Sigmoid colon (tissue), 7 donors: ENCODE measurements around the gene ETV6. TPM values are rescaled to one million over a fixed set of nuclear protein-coding genes. Genes with fewer than 3 reads are reported as not detected.

Source experiments
- DNase-seq: peaks from one replicate; pipeline ENCODE4 v3.0.0-alpha.2; 2019
- H3K27ac ChIP-seq, 4 donors: fragments of 200-600 bp; sonication (generic); one replicate each; pipeline ENCODE4 v1.5.1; 2016 to 2019; ENCODE audit warnings: mild to moderate bottlenecking in 1 of 4
- H3K27me3 ChIP-seq, 3 donors: fragments of 200-600 bp; sonication (generic); one replicate each; pipeline ENCODE4 v1.5.1; 2019; ENCODE audit warnings: mild to moderate bottlenecking in 1 of 3
- H3K36me3 ChIP-seq, 4 donors: fragments of 200-600 bp; sonication (generic); one replicate each; pipeline ENCODE4 v1.5.1; 2016 to 2019
- H3K4me1 ChIP-seq, 4 donors: fragments of 200-600 bp; sonication (generic); one replicate each; pipeline ENCODE4 v1.5.1; 2017 to 2019
- H3K4me3 ChIP-seq, 4 donors: fragments of 200-600 bp; sonication (generic); one replicate each; pipeline ENCODE4 v1.5.1; 2017 to 2019; ENCODE audit warnings: mild to moderate bottlenecking in 2 of 4, moderate library complexity in 1 of 4
- H3K9me3 ChIP-seq, 4 donors: fragments of 200-600 bp in 3 of 4; sonication (generic) in 3 of 4; one replicate each; pipeline versions ENCODE4 v1.5.1 to v1.6.1; 2013 to 2019
- EP300 ChIP-seq, 4 donors: sonication (generic); formaldehyde crosslinking; IDR thresholded peaks; one replicate each; pipeline ENCODE4 v1.6.1; 2017; ENCODE audit warnings: antibody characterized with exemption in 4 of 4
- POLR2A ChIP-seq, 2 donors: fragments of 450-650 bp; IDR thresholded peaks; one replicate each; pipeline ENCODE4 v1.6.1; 2016; ENCODE audit warnings: antibody characterized with exemption in 2 of 2, mild to moderate bottlenecking in 2 of 2, moderate library complexity in 2 of 2
- POLR2AphosphoS5 ChIP-seq, 4 donors: sonication (generic); formaldehyde crosslinking; IDR thresholded peaks; one replicate each; pipeline ENCODE4 v1.6.1; 2017; ENCODE audit warnings: antibody characterized with exemption in 4 of 4
- WGBS, 2 donors: extraction: QIAGEN DNeasy Blood & Tissue Kit; methylation state at CpG; one replicate each; pipeline ENCODE4 v1.1.7; 2013; 5-methylcytosine and 5-hydroxymethylcytosine counted together
- intact Hi-C: fragments of 100-400 bp; cut with DNase I; formaldehyde crosslinking; loops from one replicate; pipeline ENCODE4 v1.15.1; 2023
- polyA plus RNA-seq, 3 donors: library from polyadenylated mRNA; stranded (reverse); fragments of 200-250 nt; gene quantifications; one replicate each; pipeline ENCODE4 v1.2.3, GENCODE V29; 2013
- total RNA-seq, 4 donors: library from RNA; depleted of rRNA; stranded (reverse); fragments of >200 nt; gene quantifications; one replicate each; pipeline ENCODE4 v1.1.0, GENCODE V29; 2016
- TF ChIP-seq, protein P1 (sequence below), 4 experiments: fragments of 450-650 bp in 3 of 4; fragments of 200-600 bp in 1 of 4; IDR thresholded peaks; one replicate each; pipeline ENCODE4 v1.5.1; 2016 to 2019; ENCODE audit warnings: antibody characterized with exemption in 4 of 4, mild to moderate bottlenecking in 3 of 4, moderate library complexity in 2 of 4
- donor health status: healthy with polysubstance abuse.
- donor health status: Bipolar disorder and iron deficiency.
- donor health status: healthy.

ETV6 gene
- total and polyA plus RNA-seq, 7 donors: 8.4 to 35.2 (median 16.3) TPM

DNA sequence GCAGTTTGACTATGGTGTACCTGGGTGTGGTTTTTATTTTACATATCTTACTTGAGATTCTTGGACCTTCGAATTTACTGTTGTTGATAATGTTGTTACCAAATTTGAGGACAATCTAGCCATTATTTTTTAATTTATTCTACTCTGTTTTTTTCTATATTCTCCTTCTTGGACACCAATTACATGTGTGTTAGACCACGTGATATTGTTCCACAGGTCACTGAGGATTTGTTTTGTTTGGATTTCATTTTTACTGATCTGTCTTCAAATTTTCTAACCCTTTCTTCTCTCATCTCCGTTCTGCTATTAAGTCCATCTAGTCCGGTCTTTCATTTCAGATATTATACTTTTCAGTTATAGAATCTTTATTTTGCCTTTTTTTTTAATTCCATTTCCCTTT lies 216.3 kb downstream of the ETV6 start:
- intact Hi-C loops: no loop called here
- Histone ChIP-seq H3K4me1 (peaks cover 0 to 40% (median 38%) of the 10 kb centered on the region in 4 donors), H3K36me3 (peaks cover 5 to 26% (median 15%) of the 10 kb centered on the region in 4 donors), H3K27me3 (no peaks in the 10 kb centered on the region), H3K4me3 (no peak overlapping the region), H3K27ac (peak overlapping the region in 3 of 4 donors; percentile 31 to 88 (median 64)), H3K9me3 (peaks cover 3 to 8% (median 8%) of the 10 kb centered on the region in 4 donors)
- DNase-seq: no peak
- WGBS, 2 donors: 97% methylated on average over 4 of the region's 4 CpGs
- TF ChIP-seq POLR2A (IDR thresholded peaks at IDR 0.05): no peak
- TF ChIP-seq, protein P1, sequence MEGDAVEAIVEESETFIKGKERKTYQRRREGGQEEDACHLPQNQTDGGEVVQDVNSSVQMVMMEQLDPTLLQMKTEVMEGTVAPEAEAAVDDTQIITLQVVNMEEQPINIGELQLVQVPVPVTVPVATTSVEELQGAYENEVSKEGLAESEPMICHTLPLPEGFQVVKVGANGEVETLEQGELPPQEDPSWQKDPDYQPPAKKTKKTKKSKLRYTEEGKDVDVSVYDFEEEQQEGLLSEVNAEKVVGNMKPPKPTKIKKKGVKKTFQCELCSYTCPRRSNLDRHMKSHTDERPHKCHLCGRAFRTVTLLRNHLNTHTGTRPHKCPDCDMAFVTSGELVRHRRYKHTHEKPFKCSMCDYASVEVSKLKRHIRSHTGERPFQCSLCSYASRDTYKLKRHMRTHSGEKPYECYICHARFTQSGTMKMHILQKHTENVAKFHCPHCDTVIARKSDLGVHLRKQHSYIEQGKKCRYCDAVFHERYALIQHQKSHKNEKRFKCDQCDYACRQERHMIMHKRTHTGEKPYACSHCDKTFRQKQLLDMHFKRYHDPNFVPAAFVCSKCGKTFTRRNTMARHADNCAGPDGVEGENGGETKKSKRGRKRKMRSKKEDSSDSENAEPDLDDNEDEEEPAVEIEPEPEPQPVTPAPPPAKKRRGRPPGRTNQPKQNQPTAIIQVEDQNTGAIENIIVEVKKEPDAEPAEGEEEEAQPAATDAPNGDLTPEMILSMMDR (IDR thresholded peaks at IDR 0.05): no peak
- no peak for TF ChIP-seq EP300 (IDR thresholded peaks at IDR 0.05)
- no peak for TF ChIP-seq POLR2AphosphoS5 (IDR thresholded peaks at IDR 0.05)

DNA sequence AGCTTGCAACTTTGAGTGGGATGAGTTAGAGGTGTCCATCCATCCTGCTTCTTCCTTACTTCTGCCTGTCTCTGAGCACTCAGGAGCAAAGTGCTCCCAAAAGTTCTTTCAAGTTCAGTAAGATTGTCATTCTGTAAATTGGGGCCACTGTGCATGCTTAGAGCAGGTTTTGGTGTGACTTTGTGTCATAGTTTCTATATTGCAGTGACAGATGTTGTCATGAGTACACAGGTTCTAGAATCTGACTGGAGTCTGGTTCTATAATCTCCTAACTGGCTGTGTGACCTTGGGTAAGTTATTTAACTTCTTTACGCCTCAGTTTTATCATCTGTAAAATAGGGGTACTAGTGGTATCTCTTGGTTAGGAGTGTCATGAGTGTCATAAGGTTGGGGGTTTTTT lies 218.6 kb downstream of the ETV6 start:
- Histone ChIP-seq H3K4me1 (peaks cover 0 to 33% (median 21%) of the 10 kb centered on the region in 4 donors), H3K27me3 (no peaks in the 10 kb centered on the region), H3K27ac (peak overlapping the region in 2 of 4 donors; percentile 15 to 64), H3K36me3 (peaks cover 5 to 41% (median 16%) of the 10 kb centered on the region in 4 donors), H3K9me3 (peaks cover 3 to 8% (median 8%) of the 10 kb centered on the region in 4 donors), H3K4me3 (no peak overlapping the region)
- intact Hi-C loops: no loop called here
- DNase-seq: no peak
- TF ChIP-seq POLR2AphosphoS5 (IDR thresholded peaks at IDR 0.05): no peak
- TF ChIP-seq, protein P1 (IDR thresholded peaks at IDR 0.05): no peak
- no peak for TF ChIP-seq EP300 (IDR thresholded peaks at IDR 0.05)
- TF ChIP-seq POLR2A (IDR thresholded peaks at IDR 0.05): no peak
- 96 to 97% methylated on average over 1 of the region's 1 CpG for WGBS, 2 donors

DNA sequence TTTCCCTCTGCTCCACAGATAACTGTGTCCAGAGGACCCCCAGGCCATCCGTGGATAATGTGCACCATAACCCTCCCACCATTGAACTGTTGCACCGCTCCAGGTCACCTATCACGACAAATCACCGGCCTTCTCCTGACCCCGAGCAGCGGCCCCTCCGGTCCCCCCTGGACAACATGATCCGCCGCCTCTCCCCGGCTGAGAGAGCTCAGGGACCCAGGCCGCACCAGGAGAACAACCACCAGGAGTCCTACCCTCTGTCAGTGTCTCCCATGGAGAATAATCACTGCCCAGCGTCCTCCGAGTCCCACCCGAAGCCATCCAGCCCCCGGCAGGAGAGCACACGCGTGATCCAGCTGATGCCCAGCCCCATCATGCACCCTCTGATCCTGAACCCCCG lies 219.9 kb downstream of the ETV6 start:
- Histone ChIP-seq H3K27me3 (no peaks in the 10 kb centered on the region), H3K9me3 (peaks cover 3 to 8% (median 8%) of the 10 kb centered on the region in 4 donors), H3K4me1 (peaks cover 0 to 19% (median 8%) of the 10 kb centered on the region in 4 donors), H3K27ac (no peak overlapping the region), H3K4me3 (no peak overlapping the region), H3K36me3 (peaks cover 5 to 41% (median 16%) of the 10 kb centered on the region in 4 donors)
- TF ChIP-seq, protein P1 (IDR thresholded peaks at IDR 0.05): no peak
- TF ChIP-seq POLR2AphosphoS5 (IDR thresholded peaks at IDR 0.05) (no peak), POLR2A (IDR thresholded peaks at IDR 0.05) (no peak), EP300 (IDR thresholded peaks at IDR 0.05) (no peak)
- intact Hi-C loops: no loop called here
- WGBS, 2 donors: 98% methylated on average over 18 of the region's 18 CpGs
- DNase-seq: no peak

DNA sequence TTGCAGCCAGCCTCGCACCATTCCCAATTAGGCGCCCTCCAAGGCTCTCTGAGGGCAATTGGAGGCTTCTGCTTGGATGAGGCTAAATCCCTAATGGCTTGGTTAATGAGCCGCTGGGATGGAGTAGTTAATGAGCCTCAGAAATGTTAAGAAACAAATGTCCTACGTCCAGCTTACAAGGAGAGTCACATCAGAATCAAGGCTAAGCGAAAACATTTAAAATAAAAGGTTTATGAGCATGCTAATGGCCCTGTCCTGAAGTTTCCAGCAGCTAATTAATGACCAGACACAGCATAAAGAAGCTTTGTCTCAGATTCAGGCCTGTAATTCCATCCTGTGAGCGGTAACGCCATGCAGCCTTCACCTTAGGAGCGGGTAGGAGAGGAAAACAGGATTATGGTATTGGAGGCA lies 220.6 kb downstream of the ETV6 start:
- DNase-seq: no peak
- Histone ChIP-seq H3K9me3 (peaks cover 3 to 8% (median 8%) of the 10 kb centered on the region in 4 donors), H3K4me1 (peaks cover 0 to 15% (median 5%) of the 10 kb centered on the region in 4 donors), H3K27me3 (no peaks in the 10 kb centered on the region), H3K4me3 (no peak overlapping the region), H3K36me3 (peaks cover 5 to 41% (median 16%) of the 10 kb centered on the region in 4 donors), H3K27ac (no peak overlapping the region)
- TF ChIP-seq EP300 (IDR thresholded peaks at IDR 0.05) (no peak), POLR2AphosphoS5 (IDR thresholded peaks at IDR 0.05) (no peak)
- TF ChIP-seq, protein P1 (IDR thresholded peaks at IDR 0.05): no peak
- intact Hi-C loops: no loop called here
- WGBS, 2 donors: 92 to 95% methylated on average over 8 of the region's 8 CpGs

DNA sequence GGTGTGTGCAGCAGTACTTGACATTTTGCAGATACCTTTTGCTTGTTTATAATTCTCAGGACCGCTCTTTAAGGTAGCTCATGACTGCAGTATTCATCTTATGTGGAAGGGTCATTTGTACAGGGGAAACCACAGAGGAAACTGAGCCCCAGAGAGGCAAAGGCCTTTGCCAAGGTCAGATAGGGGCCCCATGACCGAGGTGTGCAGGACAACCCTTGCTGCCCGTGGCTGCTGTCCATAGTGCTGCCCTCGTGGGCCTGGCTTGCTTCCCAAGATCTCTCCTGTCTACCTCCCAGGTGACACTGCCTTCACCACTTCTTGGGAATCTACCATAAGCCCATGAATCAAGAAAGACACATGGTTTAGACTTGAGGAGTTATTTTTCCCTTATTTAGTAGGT lies 222.6 kb downstream of the ETV6 start:
- Histone ChIP-seq H3K4me3 (no peak overlapping the region), H3K27me3 (no peaks in the 10 kb centered on the region), H3K9me3 (no peaks in the 10 kb centered on the region), H3K36me3 (peaks cover 5 to 41% (median 16%) of the 10 kb centered on the region in 4 donors), H3K27ac (peak overlapping the region in 1 of 4 donors; percentile 43), H3K4me1 (peaks cover 0 to 35% (median 20%) of the 10 kb centered on the region in 4 donors)
- TF ChIP-seq POLR2A (IDR thresholded peaks at IDR 0.05): no peak
- TF ChIP-seq EP300 (IDR thresholded peaks at IDR 0.05): no peak
- no peak for TF ChIP-seq POLR2AphosphoS5 (IDR thresholded peaks at IDR 0.05)
- TF ChIP-seq, protein P1 (IDR thresholded peaks at IDR 0.05): no peak
- WGBS, 2 donors: 70 to 81% methylated on average over 4 of the region's 4 CpGs
- intact Hi-C loops: no loop called here
- no peak for DNase-seq
